Measurements from ENCODE around the gene SLC49A4.

SLC49A4 gene

DNA sequence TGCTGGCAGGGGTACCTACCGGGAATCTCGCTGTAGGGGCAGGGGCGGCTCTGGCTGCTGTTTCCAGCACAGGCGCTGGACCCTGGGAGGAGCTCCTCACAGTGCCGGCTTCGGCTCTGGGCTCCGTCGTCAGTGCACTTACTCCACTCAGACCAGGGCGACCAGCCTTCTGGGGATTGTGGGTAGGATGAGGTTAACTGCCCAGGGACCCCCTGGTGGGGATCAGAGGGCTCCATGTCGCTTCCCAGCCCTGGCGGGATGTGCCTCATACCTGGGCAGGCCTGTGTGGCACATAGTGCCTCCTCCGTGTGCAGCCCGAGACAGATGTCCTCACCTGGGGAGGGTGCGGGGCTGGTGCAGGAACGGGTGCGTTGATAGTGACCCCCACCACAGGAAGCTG is 117.0 kb downstream of the SLC49A4 start:
- no peak for DNase-seq

DNA sequence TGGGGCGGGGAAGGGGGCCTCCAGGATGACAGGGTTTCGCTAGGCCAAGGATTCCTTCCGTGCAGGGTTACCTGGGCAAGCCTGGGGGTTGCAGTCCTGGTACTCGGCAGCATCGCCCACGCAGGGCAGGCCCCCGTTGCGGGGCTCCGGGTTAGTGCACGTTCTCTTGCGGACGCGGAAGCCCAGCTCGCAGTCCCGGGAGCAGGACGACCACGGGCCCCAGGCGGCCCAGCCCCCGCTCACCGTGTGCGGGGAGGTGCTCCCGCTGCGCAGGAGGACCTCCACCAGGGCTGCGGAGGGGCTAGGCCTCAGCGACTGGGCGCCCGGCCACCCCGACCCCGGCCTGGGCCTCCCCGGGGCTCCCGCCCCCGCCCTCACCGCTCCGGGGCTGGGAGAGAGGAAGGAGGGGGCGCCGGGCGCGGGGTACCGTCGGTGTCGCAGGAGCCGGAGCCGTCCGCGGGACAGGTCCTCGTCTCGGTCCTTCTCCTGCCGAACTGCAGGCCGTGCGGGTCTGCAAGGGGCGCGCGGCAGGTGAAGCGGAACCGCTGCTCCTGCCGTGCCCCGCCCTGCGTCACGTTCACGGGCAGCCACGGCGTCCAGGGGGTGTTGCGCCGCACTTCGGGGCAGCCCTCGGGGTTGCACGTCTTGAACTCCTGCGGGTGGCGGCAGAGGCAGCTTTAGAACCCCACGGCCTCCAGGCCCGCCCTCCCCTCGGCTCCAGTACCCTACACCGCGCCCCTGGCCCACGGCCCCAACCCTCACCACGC is 118.1 kb downstream of the SLC49A4 start:
- no peak for DNase-seq

DNA sequence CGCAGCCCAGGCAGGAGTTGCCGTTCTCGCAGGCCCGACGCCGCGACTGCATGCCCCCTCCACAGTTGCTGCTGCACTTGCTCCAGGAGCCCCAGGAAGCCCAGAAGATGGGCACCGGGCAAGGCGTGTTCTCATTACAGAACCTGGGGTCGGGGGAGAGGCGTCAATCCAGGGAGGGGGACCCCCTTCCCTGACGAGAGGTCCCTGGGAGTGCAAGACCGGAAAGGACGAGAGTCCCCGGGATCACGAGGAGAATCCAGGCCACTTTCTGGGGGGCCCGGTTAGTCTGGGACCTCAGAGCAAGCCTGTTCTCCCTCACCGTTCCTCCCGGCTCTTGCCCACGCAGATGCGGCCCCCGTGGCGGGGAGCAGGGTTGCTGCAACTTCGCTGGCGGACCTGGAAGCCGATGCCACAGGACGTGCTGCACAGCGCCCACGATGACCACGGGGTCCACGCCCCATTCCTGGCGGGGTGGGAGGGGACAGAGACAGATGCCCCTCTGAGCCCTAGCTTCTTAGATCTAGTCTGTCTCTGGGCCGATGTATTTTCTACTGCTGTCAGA is 118.8 kb downstream of the SLC49A4 start:
- no peak for DNase-seq

DNA sequence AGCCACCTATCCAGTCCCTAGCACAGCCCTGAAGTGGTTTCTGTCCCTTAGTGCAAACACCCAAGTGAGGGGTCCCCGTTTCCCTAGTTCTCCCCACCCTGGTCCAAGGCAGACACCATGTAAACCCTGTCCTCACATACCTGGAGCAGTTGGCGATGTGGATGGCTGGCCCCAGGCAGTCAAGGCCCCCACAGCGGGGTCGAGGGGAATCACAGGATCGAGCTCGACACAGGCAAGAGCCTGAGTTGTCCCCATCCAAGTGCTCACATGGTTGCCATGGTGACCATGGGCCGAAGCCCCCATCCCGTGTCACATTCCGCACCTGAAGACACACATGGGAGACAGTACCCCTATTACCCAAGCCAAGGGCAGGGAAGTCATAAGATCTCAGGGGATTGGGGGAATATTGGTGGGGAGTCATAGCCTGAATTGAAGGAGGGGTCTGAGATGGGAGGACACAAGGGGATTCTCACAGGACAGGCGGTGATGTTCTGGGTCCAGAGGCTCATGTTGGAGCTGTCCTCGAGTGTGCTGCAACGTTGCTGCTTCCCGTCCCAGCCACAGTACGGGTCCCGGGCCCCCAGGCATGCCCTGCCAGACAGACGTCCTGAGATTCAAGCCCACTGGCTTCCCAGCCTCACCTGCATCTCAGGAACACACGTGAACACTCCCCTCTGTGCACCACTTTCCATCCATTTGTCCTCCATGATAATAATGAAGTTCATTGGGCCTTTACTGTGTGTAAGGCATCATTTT is 120.6 kb downstream of the SLC49A4 start:
- no peak for DNase-seq

DNA sequence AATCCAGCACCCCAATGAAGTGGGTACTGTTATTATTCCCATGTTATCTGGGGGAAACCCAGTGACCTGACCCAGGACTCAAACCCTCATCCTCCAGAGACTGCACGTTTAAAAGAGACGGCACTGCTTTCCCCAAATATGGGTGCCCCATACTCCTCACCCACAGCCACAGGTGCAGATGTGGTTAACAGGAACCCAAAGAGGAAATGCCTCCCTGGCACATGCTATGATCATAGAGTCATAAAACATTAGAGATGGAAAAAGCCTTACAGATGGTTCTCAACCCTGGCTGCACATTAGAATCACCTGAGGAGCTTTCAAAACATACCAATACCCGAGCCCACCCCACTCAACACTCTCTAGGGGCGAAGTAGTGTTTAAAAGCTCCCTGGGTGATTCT is 121.2 kb downstream of the SLC49A4 start:
- no peak for DNase-seq

DNA sequence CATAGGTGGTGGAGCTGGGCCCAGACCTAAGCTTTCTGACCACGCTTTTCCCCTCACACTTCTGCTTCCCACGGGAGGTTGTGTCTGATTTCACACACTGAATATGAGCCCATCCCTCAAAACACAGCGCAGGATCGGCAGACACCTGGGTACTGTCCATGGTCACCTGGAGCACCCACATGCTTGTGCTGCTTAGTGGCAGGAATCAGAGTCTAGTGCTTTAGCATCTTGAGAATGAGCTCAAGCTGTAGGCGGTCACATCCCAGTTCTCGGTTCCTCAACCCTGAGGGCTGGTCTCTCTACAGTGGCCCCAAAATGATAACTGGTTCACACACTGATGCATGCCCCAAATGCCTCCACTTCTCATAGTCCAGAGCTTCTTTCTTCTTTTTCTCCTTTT is 121.7 kb downstream of the SLC49A4 start:
- no peak for DNase-seq

DNA sequence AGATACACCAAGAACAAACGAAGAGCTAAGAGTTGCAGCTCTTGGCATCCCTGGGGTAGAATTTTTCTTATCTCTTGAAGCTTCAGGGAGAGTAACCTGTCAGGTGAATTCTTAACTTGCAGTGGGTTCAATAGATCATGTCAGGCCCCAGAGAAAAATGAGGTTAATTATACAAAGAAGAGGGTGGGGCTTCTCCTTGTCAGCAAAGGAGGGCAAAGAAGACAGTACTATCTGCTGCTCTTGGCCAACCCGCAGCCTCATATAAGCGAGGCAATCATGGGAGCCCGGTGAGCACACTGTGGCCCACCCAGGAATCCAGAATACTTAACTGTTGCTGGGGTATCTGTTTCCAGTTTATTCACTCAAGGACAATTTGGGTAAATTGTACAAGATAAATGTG is 122.5 kb downstream of the SLC49A4 start:
- DNase-seq: no peak

DNA sequence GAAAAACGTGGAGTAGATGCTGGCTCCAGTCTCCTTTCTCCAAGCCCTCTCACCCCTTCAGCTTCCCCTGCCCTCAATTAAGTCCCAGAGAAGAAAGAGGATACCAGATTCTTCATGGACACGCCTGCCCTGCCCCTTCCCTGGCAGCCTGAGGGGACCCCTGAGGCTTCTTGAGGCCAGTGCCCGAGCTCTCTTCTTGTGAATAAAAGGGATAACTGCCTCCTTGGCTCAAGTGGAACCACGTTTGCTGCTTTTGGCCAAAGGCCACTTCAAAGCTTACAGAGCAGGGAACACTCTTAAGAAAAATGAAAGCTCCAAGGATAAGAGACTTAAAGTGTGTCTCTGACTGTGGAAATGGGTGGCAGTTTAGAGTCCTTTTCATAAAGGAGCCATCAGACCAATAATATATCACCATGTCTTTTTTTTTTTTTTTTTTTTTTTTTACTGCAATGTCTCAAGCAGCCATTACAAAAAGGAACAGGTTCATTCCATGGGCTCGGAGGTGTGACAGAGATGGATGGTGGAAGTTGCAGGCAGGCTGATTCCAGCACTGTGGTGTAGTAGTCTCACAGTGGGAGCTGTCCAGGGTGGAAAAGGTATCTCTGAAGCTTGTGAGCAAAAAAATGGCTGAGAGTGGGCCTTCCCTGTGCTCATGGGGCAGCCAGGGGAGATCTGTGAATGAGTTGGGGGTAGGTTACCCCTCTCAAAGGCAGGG is 123.9 kb downstream of the SLC49A4 start:
- DNase-seq: no peak

DNA sequence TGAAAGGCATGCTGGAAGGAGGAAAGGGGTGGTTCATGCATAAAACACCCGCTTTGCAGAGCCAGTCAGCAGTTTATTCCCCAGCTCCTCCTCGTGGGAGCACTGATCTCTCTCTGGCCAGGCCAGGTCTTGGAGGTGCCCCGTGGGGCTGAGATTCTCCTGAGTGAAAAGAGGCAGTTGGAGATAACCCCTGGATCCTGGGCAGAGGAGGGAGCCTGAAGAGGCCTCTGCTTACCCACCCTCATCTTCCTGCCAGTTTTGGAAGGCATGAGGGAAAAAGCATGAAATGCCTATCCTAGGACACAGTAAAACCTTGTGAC is 124.4 kb downstream of the SLC49A4 start:
- no peak for DNase-seq

DNA sequence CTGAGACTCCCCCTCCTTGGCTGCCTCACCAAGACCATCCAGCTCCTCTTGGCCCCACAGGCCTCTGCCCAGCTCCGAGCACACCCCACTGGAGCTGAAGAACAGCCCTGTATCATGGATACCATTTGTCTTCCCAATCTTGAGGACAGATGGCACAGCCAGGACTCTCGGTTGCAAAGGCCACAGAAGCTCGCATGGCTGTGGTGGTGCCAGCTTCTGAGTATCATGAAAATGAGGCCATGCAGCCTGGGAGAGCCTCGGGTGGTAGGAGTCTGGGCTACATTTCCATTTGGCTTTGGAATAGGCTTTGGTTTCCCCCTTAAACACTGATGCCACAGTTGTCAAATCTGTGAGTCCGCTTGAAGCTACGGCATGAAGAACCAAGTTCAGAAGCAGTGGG is 126.1 kb downstream of the SLC49A4 start:
- no peak for DNase-seq

DNA sequence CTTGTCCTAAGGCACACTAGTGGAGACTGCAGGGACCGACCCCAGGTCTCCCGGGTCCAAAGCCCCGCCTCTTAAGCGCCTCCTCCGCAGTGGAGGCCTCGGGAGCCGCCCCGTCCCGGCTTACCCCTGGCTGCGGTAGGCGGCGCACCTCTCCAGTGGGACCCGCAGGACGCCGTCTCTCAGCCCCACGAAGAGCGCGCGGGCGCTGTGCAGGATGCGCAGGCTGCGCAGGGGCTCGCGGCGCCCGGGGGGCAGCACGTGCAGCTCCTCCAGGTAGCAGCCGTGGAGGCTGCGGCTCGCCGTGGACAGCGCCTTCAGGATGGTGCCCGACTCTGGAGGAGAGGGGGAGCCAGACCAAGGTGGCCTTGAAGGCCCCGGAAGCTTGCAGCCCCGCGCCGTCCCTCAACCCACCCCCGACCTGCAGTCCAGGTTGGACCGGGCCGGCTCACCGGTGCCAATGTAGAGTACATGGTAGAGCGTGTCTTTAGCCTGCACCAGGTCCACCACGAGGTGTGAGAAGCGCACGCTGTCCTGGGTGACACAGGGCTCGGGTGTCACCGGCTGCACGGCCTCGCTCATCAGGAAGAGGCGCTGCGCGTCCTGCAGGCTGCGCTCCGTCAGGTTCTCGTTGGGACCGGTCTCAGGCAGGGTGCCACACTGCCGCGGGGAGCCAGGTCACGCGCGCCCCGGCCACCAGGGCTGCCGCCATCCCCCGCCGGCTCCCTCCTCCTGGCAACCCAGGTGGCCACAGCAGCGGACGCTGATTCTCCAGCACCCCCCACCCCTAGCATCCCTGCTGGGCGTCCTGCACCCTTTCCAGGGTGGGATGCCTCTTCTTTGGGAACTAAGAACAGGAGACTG is 127.2 kb downstream of the SLC49A4 start:
- no peak for DNase-seq

DNA sequence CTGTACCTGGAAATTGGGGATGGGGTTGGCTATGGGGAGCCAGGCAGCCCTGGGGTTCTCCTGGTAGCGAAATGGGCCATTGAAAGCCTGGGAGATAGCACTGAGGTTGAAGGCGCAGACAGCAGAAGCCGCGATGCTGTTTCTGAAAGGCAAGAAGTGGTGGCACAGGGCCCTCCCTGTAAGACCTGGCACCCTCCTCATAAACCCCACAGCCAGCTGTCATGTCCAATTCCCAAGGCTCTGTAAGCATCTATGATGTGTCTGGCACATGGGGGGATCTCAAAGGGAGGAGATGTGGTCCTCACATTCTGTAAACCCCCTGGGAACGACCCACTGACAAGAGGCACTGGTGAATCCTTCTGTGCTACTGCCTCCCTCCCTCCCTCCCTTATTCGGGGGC is 128.7 kb downstream of the SLC49A4 start:
- DNase-seq: no peak

DNA sequence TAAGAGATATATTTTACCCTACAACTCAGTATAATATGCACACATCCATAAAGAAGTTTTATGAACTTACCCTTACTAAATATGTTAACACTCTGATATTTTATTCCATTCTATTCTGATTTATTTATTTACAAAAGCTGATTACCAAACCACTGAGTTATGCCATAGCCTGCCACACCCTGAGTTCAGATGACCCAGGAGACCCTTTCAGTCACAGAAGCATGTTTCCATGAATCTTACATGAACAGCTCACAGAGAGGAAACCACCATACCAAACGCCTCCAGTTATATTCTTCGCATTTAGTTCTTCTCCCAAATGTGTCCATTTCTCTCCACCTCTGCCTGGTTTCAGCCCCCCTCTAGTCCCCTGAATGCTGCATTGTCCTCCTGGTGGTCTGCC is 129.2 kb downstream of the SLC49A4 start:
- no peak for DNase-seq

DNA sequence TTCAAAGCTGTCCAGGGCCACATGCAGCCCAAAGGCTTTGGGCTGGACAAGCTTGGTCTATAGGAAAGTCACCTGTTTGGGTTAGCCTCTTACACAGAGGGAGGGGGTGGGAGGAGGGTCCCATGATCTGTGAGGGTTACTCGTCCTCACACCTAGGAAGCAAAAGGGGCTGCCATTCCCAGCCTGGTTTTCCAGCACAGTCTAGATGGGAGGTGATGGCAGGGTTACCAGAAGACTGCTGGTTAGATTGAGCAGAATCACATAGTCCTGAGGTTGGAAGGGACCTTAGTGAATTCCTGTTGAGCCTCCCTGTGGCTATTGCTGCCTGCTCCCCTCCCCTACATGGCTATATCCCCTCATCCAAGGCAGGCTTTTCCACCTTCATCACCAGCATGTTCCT is 130.9 kb downstream of the SLC49A4 start:
- no peak for DNase-seq

DNA sequence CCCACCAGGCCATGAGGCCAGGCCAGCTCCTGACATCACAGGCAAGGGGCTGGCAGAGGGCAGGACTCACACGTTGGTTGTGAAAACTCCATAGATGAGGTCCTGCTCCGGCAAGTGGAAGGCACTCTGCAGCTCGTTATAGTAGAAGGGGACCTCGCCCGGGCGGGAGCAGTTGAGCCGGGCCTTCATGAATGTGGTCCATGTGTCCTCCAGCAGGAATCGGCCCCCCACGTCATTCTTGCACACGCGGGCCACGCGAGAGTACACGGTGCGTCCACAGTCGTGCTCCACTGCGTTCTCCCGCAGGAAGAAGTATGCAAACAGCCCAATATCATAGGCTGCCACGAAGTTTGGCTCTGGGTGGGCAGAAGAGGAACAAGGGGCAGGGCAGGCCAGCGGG is 131.5 kb downstream of the SLC49A4 start:
- no peak for DNase-seq

DNA sequence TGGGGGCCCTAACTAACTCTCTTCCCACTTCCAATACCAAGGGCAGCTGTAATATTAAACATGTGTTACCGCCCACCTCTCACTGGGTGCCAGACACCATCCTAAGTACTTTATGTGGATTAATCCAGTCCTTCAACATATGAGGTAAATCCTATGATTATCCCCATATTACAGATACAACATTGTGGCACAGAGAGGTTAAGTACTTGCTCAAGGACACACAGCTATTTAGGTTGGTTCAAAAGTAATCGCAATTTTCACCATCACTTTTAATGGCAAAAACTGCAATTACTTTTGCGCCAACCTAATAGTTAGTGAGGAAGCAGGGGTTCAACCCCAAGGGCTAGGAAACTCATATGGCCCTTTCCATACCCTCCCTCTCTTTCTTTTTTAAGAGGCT is 131.9 kb downstream of the SLC49A4 start:
- DNase-seq: no peak

DNA sequence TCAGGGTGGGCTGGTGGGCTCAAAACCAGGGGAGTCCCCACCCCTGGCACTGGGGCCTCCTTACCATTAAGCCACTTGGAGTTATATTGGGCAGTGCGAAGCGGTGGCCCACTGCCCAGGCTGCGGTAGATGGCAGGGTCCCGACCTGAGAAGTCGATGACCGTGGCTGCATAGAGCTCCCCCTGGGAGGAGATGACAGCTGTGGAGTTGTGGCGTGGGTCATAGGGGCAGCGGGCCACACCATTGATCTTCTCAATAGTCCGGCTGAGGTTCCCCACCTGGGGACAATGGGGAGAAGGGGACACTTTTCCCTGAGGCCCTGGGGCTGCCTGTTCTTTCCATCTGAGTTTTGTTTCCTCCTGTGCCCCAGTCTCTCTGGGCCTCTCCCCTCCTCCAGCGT is 132.9 kb downstream of the SLC49A4 start:
- no peak for DNase-seq

DNA sequence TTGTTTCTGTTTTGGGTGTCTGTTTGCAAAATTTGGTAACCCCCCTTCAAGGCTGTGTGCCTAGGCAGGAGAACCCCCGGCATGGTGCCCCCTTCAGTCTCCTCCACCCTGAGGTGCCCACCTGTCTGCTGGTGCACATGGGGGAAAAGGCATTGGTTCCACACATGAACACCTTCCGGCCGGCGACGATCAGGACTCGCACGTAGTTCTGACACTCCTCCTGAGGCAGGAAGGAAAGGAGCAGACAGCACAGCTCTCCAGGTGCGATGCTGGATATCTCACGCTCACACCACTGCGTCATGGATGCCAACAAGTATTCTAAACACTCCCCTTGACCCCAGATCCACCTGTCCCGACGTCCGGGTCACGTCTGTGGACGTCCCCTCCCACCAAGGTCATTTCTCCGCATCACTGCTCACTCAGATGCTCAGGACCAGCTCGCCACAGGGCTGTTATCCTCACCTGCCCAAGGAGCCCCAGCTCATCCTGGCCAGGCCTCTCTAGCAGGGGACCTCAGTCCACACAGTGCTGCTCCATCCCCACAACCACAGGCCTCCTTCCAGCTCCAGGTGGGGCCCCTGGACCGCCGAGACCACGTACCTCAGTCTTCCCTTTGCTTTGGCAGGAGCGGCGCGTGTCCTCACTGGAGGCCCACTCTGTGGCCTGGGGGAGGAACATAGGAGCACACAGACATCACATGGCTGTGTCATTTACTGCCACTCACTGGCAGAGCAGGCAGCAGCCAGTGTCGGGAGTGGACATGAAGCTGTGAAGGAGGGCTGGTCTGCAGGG is 133.7 kb downstream of the SLC49A4 start:
- no peak for DNase-seq

DNA sequence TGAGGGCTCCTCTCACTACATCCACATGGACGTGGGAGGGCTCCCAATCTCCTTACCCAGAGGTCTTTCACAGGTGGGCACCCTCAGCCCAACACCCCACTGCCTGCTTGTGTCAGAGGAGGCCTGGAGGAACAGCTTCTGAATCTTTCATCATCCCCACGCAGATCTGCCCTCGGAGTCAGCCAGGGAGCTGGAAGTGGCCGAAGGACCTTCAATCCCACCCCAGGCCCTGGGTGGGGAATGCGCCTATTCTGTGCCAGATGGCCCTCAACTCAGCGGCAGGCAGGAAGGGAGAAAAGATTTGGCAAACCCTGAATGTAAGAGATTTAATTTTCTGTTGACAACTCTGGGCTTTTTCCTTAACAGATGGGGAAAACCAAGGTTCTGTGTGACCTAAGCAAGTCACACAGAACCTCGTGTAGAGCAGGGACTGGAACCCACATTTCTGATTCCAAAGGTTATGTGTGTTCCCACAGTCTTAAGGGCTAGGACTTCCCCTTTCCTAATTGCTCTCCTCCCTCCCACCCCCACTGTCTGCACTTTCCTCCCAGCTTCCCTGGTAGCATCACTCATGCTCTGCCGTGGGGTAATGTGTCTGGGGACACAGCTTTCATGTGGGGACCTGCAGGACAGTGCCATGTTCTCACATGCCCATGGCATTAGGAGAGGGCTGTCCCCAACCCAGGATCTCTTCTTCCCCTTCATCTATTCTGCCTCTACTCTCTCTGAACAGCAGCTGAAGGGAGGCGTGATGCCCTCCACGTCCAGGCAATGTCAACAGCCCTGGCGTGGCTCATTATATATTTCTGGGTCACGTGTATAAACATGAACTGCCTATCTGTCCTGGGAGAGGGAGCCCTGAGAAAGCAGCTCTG is 134.6 kb downstream of the SLC49A4 start:
- no peak for DNase-seq

DNA sequence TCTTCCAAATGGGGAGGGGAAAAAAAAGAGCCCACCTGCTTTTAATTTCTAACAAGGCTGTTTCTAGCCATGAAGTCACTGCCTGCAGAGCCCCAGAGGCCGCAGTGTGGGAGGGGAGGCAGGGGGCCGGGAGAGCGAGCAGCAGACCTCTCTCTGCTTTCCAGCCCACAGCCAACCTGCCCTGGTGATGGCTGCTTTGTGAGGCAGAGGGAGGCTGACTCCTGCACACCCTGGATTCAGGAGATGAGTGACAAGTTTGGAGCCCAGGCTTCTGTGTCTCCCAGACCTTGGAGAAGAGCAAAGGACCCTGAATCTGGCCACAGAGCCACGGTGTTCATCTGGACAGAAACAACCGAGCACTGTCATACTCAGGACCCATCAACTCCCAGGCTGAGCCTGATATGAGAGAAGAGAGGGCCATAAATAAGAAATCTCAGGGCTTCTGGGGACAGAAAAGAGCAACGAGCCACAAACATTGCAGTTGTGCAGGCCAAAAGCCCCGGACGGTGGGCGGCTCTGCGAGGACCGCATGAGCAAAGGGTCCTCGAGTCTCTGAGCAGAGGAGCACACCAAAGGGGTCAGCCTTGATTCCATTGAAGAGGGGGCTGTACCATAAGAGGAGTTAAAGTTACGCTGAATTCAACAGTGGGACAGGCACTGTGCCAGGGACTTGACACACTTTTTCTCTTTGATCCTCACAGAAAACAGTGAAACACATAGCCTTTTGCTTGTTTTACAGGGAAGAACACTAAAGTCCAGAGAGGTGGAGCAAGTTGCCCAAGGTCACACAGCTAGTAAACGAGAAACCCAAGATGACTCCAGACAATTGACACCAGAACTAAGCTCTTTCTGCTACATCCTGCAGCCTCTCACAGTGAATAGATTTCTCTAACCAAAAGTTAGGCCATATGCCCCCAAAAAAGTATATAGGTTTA is 135.5 kb downstream of the SLC49A4 start:
- no peak for DNase-seq
